ENCODE measurements around the gene MS4A12. TPM values are rescaled to one million over a fixed set of nuclear protein-coding genes. Genes with fewer than 3 reads are reported as not detected.
"Not testable (repeated sequence)": the region's sequence is repeated elsewhere in the genome, so short reads cannot be mapped to it uniquely, and the experiment has no call there.

The MS4A12 gene
- total RNA-seq, 1 experiment from 2014 or later = not detected

DNA sequence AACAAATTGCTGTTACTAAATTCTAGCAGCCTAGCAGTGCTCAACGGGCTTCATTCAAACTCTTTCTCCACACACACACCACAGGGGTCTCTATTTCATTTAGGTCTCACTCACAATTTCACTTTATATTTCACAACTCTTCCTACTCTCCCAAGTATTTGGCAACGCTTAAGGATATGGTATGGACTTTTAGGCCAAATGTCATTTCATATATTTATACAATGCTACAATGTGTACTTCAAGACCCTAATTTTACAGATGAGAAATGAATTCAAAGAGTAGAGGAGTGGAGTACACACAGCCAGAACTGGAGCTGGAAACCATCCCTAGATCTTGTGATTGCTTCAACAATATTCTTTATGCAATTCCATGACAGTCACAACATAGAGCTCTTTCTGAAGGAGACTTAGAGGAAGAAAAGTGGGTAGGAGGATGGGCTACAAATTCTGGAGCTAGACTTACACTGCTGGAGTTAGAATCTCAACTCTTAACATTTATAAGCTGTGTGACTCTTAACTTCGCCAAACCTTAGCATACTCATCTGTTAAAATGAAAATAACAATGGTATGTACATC is 20.2 kb downstream of the MS4A12 start:
- DNase-seq (ENCODE audit: low read depth) = no peak

- DNase-seq (ENCODE audit: low read depth) = no peak
Measured at GRCh38 chr11:60513496-60514460, 21.2 kb downstream of the MS4A12 start.

DNA sequence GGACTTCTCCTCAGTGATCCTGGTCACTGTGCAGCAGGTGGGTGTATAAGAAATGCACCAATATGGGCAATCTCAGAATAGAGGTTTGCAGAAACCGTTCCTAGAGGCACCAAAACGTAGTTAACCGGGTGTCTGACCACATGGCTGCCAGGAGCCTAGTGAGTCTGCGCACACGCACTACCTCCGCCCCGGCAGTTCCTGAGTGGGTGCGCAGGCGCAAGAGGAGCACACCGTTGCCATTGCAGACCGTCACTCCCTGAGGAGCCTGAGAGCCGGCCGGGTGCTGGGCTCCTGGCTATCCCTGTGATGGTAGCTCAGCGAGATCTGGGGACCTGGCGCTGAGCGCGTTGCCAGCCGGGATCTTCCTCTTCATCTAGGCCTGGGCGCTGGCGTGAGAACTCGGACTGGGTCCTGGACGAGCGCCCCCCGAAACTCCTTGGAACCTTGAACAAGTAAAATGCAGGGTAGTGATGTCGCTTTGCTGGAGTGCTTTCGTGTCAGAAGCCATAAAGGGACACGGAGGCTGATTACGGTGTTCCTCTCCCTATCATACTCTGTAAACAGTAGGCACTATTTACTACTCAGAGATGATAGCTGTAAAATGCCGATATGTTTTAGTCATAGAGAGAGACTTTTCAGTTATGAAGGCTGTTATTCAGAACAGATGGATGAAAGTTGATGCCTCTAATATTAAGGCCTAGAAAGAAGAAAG is 22.7 kb downstream of the MS4A12 start, which contains the start of gene MS4A13:
Gene MS4A13, plus strand, starts transcription at position 249 of the 712 bp plus-strand sequence. CDS start 2,692 bp downstream, outside the sequence.
- peak; percentile 95 for DNase-seq (ENCODE audit: low read depth)

DNA sequence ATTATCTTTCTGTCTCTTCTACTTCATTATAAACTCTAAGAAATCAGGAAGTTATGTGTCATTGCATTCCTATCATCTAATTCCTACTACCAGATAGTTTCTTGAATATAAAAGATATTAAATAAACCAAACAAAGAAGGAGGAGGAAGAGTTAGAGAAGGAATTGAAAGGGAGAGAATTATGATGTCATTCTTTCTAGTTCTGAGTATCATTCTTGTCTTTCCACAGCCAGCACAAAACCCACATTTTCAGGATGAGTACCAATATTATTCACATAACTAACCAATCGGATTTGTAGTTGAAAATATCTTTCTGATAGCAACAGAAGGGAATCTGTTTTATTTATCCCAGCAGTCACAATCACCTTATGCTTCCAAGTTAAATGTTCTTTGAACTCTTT is 35.9 kb downstream of the MS4A12 start:
- DNase-seq (ENCODE audit: low read depth) = no peak

DNA sequence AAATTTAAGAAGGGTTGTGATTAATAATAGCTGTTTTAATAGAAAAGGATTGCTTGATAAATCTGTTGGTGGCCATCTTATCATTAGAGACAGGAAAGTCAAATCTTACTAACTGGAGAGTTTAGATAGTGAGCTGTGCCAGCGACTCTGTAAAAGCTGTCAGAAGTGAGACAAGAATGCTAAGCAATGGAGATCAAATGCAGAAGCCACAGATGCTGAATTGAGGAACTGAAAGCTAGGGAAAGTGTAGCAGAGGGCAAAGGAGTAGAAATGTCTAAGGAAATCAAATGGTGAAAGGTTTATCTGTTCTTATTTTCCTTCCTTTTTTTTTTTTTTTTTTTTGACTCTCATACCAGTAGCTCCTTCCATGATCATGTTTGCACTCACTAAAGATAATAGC is 36.4 kb downstream of the MS4A12 start:
- DNase-seq (ENCODE audit: low read depth) = no peak

DNA sequence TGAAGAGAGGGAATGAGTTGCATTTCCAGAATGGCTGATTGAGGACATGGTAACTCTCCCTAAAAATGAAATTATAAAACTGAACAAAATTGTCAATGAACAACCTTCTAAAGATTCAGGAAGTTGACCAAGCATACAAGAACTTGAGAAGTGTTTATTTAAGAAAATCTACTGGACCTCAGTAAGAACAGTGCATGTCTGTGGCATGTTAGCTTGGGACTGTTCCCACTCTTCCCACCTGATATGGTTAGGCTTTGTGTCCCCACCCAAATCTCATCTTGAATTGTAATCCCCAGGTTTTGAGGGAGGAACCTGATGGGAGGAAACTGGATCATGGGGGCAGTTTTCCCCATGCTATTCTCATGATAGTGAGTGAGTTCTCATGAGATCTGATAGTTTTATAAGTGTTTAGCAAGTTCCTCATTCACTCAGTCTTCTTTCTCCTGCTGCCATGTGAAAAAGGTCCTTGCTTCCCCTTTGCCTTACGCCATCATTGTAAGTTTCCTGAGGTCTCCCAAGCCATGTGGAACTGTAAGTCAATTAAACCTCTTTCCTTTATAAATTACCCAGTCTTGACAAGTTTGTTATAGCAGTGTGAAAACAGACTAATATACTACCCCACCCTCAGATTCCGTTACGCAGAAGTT is 38.0 kb downstream of the MS4A12 start:
- DNase-seq (ENCODE audit: low read depth) = no peak

DNA sequence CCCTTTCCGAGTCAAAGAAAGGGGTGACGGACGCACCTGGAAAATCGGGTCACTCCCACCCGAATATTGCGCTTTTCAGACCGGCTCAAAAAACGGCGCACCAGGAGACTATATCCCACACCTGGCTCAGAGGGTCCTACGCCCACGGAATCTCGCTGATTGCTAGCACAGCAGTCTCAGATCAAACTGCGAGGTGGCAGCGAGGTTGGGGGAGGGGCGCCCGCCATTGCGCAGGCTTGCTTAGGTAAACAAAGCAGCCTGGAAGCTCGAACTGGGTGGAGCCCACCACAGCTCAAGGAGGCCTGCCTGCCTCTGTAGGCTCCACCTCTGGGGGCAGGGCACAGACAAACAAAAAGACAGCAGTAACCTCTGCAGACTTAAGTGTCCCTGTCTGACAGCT is 39.8 kb downstream of the MS4A12 start:
- DNase-seq (ENCODE audit: low read depth) = not testable (repeated sequence)

DNA sequence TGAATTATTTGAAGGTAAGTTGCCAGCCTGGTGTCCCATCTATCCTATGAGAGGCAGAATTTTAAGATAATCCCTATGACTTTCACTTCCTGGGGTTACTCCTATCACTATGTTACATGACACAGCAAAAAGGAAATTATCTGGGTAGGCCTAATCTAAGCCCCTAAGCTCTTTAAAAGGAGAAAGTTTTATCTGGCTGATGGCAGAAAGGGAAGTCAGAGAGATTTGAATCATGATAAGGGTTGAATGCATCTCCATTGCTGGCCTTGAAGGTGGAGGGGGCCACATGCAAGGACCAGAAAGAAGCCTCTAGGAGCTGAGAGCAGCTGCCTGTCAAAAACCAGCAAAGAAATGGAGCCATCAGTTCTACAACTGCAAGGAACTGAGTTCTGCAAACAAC is 46.0 kb downstream of the MS4A12 start:
- not testable (repeated sequence) for DNase-seq (ENCODE audit: low read depth)

DNA sequence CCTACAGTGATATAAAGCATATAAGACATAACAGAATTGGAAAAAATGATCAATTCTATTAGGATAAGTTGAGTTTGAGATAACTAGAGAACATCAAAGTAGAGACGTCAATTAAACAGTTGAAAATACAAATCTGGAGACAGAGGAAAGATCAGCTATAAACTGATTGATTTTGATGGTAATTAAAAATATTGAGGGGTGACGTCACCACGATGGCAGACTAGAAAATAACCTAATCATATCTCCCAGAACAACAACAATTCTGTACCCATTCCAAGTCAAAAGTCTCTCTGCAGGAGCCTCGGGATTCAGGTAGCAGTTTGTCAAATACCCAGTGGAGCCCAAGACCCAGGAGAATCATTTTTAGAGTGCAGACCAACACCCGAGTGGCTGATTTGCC is 51.5 kb downstream of the MS4A12 start:
- no peak for DNase-seq (ENCODE audit: low read depth)

Other genes starting within 250 kb of the MS4A12 start
- gene MS4A4E, start 249.6 kb upstream of the MS4A12 start, total RNA-seq (2014; rRNA removed; shearing (Covaris generic)) = not detected in 2 replicates
- gene MS4A4A, start 212.1 kb upstream of the MS4A12 start, total RNA-seq (2014; rRNA removed; shearing (Covaris generic)) = not detected in 2 replicates
- not detected in 2 replicates for gene MS4A6E, start 165.5 kb upstream of the MS4A12 start, total RNA-seq (2014; rRNA removed; shearing (Covaris generic))
- not detected in 2 replicates for gene MS4A7, start 114.2 kb upstream of the MS4A12 start, total RNA-seq (2014; rRNA removed; shearing (Covaris generic))
- not detected in 2 replicates for gene MS4A14, start 96.3 kb upstream of the MS4A12 start, total RNA-seq (2014; rRNA removed; shearing (Covaris generic))
- not detected in 2 replicates for gene MS4A5, start 63.2 kb upstream of the MS4A12 start, total RNA-seq (2014; rRNA removed; shearing (Covaris generic))
- not detected in 2 replicates for gene MS4A1, start 36.9 kb upstream of the MS4A12 start, total RNA-seq (2014; rRNA removed; shearing (Covaris generic))
- gene MS4A13, start 22.6 kb downstream of the MS4A12 start, total RNA-seq (2014; rRNA removed; shearing (Covaris generic)) = 0.86 TPM in 1 of 2 replicates, not detected in the other
- gene MS4A8, start 206.8 kb downstream of the MS4A12 start, total RNA-seq (2014; rRNA removed; shearing (Covaris generic)) = not detected in 2 replicates
- not detected in 2 replicates for gene MS4A18, start 231.9 kb downstream of the MS4A12 start, total RNA-seq (2014; rRNA removed; shearing (Covaris generic))